Activated naive CD4-positive, alpha-beta T cell treated with anti-CD3 and anti-CD28 coated beads, Interleukin-2, amount 50 U/mL, for 16 hours (primary cell): ENCODE results near the gene DPPA3.
"Not testable (repeated sequence)": the region's sequence is repeated elsewhere in the genome, so short reads cannot be mapped to it uniquely, and the experiment has no call there.

ENCODE experiments used
- DNase-seq: peaks from one replicate; pipeline ENCODE4 v3.0.0-alpha.2; 2020

The DPPA3 gene

DNA sequence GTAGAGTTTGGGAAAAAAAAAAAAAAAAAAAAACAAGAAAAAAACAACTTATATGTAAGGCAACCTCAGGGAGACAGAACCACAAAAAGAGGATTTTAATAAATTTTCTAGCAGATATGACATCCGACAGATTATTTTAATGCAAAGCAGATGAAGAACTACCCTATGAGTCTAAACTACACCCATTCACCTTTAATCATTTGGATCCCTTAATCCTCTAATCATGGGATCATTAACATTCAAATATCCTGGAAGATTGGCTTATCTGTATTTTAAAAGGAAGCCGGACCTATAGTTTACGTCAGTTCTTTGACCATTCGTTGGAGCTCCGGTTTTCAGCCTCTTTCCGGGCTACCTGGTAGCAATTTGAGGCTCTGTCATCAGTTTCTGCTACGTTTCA, at the start of gene DPPA3:
Gene DPPA3 (plus strand): TSS at position 301 of the 400 bp plus-strand sequence. CDS start 138 bp downstream, outside the sequence.
- no peak for DNase-seq

- DNase-seq, result no peak
Observed at GRCh38 chr12:7661741-7662140, 49.5 kb upstream of the DPPA3 start.

GRCh38 chr12:7666595-7666994, 44.6 kb upstream of the DPPA3 start:
- no peak for DNase-seq

DNA sequence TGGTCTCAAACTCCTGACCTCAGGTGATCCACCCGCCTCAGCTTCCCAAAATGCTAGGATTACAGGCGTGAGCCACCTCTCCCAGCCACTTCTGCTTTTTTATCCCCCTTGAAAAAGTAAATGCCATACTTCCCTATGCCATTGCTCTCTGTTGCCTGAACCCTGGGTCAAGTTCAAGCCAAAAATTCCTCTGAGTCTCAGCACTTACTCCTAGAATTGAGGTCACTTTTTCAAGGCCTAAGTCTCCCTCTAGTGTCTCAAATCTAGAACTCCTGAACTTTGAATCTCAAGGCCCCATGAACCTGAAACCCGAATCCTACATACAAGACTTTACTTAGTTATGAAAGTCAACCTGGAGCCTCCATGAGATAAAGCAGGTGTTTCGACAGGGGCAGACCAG, 44.1 kb upstream of the DPPA3 start:
- no peak for DNase-seq

DNA sequence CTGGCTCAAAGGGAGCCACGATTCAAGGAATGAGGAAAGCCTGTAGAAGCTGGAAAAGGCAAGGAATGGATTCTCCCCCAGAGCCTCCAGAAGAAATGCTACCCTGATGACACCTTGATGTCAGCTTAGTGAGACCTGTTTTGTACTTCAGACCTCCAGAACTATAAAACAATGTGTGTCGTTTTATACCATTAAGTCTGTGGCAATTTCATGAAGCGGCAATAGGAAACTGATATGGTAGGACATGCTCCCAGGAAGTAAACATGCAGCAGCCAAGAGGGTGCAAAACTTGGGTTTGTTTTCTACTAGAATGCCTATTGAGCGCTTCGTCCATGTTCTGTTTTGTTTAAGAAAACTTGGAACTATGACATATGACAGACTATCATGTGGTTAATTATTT, 43.1 kb upstream of the DPPA3 start:
- no peak for DNase-seq

- not testable (repeated sequence) for DNase-seq
Observed at GRCh38 chr12:7675455-7675854, 35.8 kb upstream of the DPPA3 start.

DNA sequence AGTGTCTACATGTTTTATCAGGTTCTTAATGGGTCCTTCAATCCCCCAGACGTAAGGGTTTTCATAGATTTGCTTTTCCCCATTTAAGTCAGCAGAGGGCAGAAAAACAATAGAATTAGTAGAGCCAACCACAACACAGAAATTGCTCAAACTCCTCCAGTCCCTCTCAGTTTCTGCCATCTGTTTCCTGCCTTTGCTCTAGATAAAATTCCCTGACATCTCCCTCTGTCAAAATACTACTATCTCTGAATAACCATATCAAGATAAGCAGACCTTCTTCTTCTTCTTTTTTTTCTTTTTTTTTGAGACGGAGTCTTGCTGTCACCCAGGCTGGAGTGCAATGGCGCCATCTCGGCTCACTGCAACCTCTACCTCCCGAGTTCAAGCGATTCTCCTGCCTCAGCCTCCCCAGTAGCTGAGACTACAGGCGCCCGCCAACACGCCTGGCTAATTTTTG, 33.8 kb upstream of the DPPA3 start:
- DNase-seq, result not testable (repeated sequence)

DNA sequence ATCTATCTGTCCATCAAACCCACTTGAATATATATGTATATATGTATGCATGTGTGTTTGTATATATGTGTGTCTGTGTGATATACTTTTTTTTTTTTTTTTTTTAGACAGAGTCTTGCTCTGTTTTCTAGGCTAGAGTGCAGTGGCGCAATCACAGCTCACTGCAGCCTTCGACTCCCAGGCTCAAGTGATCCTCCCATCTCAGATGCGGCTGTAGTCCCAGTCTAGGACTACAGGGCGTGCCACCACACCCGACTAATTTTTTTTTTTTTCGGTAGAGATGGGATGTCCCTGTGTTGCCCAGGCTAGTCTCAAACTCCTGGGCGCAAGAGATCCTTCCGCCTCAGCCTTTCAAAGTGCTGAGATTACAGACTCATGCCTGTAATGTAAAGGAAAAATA, 32.5 kb upstream of the DPPA3 start:
- DNase-seq, result no peak

- no peak for DNase-seq
Observed at GRCh38 chr12:7679251-7680045, 31.8 kb upstream of the DPPA3 start.

DNA sequence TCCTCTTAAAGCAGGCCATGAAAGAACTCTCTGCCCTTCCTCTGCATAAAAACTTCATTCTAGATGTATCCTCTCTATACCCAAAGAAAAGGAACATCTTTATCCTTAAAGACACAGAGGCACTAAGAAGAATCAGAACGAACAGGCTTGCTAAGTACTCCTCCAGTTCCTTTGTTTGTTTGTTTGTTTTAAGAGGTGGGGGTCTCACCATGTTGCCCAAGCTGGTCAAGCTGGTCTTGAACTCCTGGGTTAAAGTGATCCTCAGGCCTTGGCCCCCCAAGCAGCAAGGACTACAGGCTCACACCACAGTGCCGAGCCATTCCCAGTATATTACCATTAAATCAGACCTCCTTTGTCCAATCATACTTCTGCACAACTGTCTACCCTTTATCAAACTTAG, 29.7 kb upstream of the DPPA3 start:
- no peak for DNase-seq

DNA sequence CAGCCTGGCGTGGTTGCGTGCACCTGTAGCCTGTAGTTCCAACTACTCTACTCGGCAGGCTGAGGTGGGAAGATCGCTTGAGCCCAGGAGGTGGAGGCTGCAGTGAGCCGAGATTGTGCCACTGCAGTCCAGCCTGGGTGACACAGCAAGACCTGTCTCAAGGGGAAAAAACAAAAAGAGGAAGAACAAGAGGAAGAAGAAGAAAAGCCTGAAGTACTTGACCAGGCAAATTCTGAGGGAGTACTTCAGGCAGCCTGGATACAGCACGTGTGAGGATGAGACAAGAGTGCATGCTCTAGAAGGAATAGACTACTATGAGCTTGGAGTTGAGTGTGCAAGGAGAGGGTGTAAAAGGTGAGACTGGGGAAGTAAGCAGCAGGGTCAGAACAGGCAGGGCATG, 17.4 kb upstream of the DPPA3 start:
- no peak for DNase-seq

GRCh38 chr12:7694556-7695236, 16.5 kb upstream of the DPPA3 start:
- DNase-seq, result no peak

DNA sequence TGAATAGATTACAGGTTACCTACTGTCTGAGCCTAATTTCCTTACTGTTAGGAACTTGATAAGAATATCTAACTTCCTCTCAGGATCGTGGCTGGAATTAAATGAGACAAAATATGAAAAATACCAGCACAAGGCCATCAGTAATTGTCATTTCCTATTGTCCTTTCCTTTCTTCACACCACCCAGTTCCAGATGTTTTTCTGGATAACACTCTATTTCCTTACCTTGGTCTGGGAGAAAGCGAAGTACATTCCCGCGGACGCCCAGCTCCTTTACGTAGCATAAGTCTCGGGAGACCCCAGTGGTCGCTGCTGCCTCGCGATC, 16.0 kb upstream of the DPPA3 start:
- DNase-seq, result no peak

DNA sequence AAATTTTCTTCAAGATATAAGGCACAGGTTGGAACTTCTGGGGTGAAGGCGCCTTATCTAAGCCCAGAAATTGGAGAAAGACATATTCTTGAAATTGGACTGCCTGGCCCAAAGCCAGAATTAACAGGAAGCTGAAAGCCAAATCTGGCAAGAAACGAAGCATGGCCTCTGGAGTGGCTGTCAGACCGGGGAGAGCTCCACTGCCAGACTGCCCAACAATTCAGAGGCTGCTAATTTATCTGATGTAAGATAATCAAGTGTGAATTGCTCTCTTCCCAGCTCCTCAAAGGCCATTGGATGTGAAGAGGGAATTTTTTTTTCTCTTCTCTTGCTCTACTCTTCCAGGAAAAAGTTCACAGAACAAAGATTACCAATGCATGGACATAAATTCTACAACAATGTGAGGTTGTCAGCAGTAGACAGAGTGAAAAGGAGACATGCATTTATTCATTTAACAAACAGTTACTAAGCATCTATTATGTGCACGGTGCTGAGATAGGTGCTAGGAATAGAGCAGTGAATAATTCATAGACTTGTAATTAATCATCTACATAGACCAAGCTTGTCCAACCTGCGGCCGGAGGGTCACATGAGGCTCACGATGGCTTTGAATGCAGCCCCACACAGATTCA, 15.6 kb upstream of the DPPA3 start, which contains the start of gene GDF3:
Gene GDF3 (minus strand): TSS at position 210 of the 632 bp plus-strand sequence. CDS start 47 bp downstream, at position 163.
- no peak for DNase-seq

- no peak for DNase-seq
Observed at GRCh38 chr12:7705846-7706245, 5.4 kb upstream of the DPPA3 start.

DNA sequence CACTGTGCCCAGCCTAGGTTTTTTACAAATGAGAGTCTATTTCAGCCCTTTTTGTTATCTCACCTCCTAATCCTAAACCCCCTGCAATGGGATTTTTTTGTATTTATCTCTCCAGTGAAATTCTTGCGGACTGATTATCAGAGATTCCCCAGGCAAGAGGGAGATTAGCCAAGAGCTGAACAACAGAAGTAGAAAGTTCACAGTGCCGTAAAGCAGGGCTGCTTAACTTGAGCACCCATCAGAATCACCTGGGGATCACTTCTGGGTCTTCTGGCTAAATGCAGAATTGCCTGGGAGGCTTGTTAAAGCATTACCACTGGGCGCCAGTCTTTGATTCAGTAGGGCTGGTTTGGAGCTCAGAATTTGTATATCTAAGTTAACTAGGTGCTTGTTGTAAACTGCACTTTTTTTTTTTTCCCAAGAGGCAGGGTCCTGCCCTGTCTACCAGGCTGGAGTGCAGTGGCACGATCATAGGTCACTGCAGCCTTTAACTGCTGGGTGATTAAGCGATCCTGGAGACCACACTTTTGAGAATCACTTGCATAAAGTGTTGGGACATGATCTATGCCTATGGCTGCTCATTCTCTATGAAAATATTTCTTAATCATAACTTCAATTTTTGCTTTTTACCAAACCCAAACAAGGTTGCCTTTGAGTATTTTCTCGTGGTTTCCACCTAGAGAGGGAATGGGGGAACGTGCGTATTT, 1.1 kb upstream of the DPPA3 start:
- DNase-seq, result no peak

DNA sequence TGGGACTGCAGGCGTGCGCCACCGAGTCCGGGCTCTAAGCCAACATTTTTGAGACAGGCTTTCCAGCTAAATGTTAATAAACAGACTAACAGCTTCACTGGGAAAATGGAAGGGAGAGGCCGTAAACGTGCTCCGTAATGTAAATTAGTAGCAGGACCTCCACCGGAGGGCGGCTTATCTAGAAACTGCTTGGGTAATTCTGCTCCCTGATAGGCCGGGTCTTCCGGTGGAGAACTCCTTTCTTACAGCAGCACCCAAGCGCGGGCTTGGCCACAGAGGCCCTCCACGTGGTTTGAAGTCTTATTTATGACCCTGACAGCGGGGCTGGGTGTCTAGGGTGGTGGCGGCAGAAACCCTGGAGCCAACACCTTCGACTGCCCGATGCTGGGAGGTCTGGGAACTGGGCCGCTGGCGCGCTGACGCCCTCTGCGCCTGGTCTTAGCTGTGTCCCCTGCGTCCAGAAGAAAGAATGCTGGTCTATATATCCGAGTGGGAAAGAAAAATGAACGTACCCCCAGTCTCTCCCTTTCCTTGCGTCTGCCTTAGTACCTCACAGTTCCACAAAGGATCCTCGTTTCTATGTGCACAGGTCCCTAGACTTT, 1.7 kb downstream of the DPPA3 start:
- DNase-seq, result no peak

- no peak for DNase-seq
Observed at GRCh38 chr12:7716381-7716780, 5.1 kb downstream of the DPPA3 start.

DNA sequence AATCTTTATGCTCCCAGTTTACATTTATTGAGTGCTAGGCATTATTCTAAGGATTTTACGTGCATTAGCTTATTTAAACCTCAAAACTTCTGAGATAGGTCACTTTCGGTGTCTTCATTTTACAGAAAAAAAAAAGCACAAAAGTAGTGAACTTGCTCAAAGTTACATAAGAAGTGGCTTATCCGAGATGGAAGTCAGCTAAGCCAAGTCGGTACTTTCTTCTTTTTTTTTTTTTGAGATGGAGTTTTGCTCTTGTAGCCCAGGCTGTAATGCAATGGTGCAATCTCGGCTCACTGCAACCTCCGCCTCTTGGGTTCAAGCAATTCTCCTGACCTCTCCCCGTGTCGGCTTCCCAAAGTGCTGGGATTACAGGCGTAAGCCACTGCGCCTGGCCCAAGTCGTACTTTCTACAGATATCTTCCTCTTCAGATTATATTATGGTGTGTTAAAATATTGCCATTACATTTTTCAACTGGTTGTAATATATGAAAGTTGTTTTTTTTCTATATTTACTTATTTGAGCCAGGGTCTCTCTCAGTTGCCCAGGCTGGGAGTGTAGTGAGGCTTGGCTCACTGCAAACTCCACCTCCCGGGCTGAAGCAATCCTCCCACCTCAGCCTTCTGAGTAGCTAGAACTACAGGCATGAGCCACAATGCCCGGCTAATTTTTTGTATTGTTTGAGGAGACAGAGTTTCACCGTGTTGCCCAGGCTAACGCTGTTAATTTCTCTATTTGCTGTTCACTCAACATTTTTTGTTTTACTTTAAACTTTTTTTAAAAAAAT, 8.9 kb downstream of the DPPA3 start:
- DNase-seq, result no peak

- DNase-seq, result no peak
Observed at GRCh38 chr12:7723926-7724325, 12.7 kb downstream of the DPPA3 start.

DNA sequence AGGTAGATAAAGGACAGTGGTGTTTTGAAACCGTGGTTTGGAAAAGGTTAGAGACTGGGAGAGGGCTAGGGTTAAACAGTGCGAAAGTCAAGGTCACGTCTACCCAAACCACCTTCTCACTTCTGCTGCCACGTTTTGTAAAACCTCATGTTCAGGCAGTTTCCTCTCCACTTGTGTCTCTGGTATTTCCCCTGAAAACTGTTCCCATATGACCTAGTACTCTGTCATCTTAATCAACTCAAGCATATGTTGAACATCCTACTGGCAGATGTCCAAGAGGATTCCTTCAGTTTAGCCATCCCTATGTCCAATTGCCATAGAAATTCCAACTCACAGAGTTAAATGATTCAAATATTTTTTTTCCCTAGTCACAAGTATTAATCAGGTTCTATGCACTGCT, 18.5 kb downstream of the DPPA3 start:
- no peak for DNase-seq

GRCh38 chr12:7730984-7731383, 19.8 kb downstream of the DPPA3 start:
- not testable (repeated sequence) for DNase-seq
